MM.1S (cell line): Measurements from ENCODE around the gene SHISA9.

Experiments
- CTCF ChIP-seq: fragments of 300-600 bp; sonication (generic); IDR thresholded peaks from 2 replicates; pipeline ENCODE4 v1.5.1; 2016; ENCODE audit warnings: antibody characterized with exemption, low read length, mixed read lengths
- EZH2 ChIP-seq: fragments of 300-600 bp; sonication (generic); optimal IDR thresholded peaks from 2 replicates; pipeline ENCODE3; 2017; ENCODE audit warnings: low read depth, mild to moderate bottlenecking, antibody characterized with exemption, low read length, mixed read lengths

GRCh38 chr16:13176711-13177110 lies 275.3 kb downstream of the SHISA9 start:
- no peak for TF ChIP-seq CTCF
- TF ChIP-seq EZH2 = no peak
